Upper lobe of left lung (tissue), 4 donors: ENCODE data around the gene ZNF716.

ENCODE experiments used
- EP300 ChIP-seq, 4 donors: sonication (generic); formaldehyde crosslinking; IDR thresholded peaks; one replicate each; pipeline ENCODE4 v1.5.1; 2017; ENCODE audit warnings: antibody characterized with exemption in 4 of 4, control low read depth in 2 of 4
- POLR2A ChIP-seq, 4 donors: fragments of 450-650 bp; IDR thresholded peaks; one replicate each; pipeline ENCODE4 v1.5.1; 2016 to 2017; ENCODE audit warnings: antibody characterized with exemption in 4 of 4, mild to moderate bottlenecking in 2 of 4
- TF ChIP-seq, protein P1 (sequence below), 6 experiments: fragments of 450-650 bp in 4 of 6; fragments of 200-600 bp in 2 of 6; sonication (generic) in 2 of 6; IDR thresholded peaks; one replicate each; pipeline ENCODE4 v1.5.1; 2016 to 2019; ENCODE audit warnings: antibody characterized with exemption in 6 of 6

DNA sequence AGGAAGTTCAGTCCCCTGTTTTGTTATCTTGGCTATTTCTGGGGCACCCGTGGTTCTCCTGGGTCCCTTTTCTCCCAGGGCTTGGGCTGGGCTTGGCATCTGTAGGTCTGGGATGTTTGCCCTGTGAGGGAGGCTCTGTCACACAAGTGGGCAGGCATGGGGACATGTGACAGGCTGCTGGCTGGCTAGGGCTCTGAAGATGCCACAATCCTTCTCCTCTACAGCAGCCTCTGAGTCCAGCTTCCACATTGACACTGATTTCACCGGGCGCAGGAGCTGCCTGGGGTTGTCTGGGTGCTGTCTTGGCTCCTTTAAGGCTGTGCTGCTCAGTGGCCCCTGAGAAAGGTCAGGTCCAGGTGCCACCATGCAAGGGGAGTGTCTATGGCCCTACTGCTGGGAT, 37.4 kb upstream of the ZNF716 start:
- TF ChIP-seq, protein P1, sequence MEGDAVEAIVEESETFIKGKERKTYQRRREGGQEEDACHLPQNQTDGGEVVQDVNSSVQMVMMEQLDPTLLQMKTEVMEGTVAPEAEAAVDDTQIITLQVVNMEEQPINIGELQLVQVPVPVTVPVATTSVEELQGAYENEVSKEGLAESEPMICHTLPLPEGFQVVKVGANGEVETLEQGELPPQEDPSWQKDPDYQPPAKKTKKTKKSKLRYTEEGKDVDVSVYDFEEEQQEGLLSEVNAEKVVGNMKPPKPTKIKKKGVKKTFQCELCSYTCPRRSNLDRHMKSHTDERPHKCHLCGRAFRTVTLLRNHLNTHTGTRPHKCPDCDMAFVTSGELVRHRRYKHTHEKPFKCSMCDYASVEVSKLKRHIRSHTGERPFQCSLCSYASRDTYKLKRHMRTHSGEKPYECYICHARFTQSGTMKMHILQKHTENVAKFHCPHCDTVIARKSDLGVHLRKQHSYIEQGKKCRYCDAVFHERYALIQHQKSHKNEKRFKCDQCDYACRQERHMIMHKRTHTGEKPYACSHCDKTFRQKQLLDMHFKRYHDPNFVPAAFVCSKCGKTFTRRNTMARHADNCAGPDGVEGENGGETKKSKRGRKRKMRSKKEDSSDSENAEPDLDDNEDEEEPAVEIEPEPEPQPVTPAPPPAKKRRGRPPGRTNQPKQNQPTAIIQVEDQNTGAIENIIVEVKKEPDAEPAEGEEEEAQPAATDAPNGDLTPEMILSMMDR (IDR thresholded peaks at IDR 0.05), result no peak
- no peak for TF ChIP-seq POLR2A (IDR thresholded peaks at IDR 0.05)
- TF ChIP-seq EP300 (IDR thresholded peaks at IDR 0.05), result no peak
